HG03103 (cell line): ENCODE measurements around the gene TTL.
"Not testable (repeated sequence)": the region's sequence is repeated elsewhere in the genome, so short reads cannot be mapped to it uniquely, and the experiment has no call there.

Experiments used
- ATAC-seq: cut with Tn5 transposase; IDR thresholded peaks from one replicate; pipeline ENCODE4 v1.9.1; 2021; ENCODE audit warnings: low read depth; ENCODE audit not compliant: unreplicated experiment

Gene TTL

DNA sequence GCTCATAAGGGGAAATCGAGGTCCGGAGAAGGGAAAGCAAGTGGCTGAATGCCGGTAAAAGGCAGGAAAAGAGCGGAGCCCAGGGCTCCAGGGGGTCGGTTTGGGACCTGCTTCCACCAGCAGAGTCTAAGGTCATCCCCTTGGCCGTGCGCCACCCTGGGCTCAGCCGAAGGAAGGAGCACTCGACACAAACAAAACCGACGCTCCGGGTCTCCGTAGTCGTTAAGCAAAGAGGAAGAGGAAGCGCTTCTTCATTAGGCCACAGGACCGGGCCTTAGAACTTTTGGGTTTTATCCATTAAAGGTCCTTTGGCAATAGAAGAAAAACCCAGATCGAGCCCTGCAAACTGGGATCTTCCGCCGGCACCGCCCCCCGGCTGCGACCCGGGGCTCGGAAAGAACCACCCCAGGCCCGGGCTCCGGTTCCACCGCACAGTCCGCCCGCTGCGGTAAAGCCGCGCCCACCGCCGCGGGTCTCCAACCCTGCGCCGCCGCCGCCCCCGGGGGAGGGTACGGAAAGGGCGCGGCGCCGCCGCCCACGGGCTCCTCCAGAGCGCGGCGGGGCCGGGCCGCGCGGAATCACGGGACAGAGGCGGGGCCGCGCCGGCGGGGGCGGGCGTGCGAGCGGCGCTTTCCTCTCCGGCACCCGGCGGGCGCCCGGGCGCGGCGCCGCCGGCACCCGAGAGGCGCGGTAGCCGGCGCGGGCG lies at the start of gene TTL:
TSS of gene TTL (plus strand) at position 629 of the 706 bp plus-strand sequence. CDS start 189 bp downstream, outside the sequence.
- peak; percentile 58 for ATAC-seq

DNA sequence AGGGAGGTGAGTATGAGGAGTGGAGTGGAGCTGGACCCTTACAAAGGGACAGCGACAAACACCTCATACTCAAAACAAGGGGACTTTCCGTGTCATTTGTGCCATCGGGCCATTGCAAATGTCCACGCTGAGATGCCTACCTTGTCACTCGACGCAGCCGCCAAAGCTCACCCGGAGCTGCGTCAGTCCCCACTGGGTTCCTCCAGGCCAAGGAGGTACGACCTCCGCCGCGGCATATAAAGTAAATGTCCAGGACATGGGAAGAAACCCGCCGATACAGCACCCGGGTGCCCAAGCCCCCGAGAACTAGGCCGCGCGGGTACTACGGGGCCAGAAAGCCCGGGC lies 49.6 kb upstream of the TTL start:
- not testable (repeated sequence) for ATAC-seq

DNA sequence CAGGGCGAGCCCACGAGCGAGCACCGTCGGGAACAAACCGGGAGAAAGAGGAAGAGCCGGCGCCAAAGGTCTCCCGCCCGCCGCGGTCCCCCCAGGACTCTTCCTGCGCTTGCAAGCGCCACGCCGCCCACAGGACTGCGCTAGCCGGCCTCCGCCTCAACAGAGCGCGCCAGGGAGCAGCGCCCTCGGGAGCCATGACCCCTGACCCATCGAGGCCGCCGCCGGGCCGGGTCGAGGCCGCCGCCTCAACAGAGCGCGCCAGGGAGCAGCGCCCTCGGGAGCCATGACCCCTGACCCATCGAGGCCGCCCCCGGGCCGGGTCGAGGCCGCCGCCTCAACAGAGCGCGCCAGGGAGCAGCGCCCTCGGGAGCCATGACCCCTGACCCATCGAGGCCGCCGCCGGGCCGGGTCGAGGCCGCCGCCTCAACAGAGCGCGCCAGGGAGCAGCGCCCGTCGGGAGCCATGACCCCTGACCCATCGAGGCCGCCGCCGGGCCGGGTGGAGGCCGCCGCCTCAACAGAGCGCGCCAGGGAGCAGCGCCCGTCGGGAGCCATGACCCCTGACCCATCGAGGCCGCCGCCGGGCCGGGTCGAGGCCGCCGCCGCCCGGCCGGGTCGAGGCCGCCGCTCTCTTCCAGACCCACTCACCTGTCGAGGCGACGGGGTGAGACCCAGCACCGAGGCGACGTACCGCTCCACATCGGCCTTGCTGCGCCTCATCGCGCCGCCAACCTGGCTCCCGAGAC lies 49.0 kb upstream of the TTL start:
- ATAC-seq, result peak; percentile 30

DNA sequence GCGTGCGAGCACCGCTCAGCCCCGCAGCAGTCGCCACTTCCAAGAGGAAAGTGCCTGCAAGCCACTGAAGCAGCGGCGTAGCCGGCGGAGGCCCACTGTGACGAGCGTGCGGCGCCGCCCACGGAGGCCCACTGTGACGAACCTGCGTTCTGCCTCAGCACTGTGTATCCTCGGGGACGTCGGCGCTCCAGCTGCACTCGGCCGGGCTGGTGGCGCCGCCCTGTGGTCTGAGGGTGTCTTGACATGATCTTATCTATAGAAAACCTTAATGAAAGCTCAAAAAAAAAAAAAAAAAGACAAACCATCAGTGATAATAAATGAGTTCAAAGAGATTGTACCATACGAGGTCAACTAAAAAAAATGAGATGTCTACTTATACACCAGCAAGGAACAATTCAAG lies 48.5 kb upstream of the TTL start, which contains the start of gene RGPD8:
TSS of gene RGPD8 (minus strand) at position 166 of the 400 bp plus-strand sequence. CDS start 192 bp downstream, outside the sequence.
- ATAC-seq, result peak; percentile 98

DNA sequence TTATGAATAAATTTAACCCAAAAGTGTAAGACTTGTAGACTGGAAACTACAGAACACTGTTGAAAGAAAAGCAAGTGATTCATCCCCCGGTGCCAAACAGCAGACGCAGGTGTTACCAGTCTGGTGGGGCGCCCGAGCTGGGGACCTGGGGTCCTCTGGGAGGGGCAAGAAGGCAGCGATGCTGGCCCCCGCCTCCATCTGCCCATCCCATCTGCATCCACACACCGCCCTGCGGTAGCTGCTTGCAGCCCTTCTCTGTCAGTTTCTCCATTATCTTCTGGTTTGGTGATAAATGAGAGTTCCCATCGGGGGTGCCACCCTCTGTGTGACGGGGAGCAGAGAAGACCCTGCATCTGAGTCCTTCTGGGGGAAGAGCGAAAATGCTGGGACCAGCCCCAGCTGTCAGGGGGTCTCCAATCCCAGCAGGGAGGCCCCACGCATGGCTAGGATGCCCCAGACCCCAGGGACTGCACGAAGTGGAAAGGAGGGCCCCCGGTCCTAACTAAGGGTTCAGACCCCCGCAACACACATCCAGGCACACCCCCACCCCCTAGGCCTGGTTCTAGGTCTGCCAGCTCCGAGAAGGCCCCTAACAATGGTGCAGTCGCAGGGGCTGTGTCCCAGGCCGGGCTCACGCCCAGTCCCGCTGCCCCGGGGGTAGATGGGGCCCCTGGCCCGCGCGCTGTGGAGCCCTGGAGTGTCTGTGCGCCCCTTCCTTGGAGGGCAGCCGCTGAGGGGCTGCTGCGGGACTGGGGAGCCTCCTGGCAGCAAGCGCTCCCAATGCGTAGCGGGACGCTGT lies 47.8 kb upstream of the TTL start:
- ATAC-seq, result no peak

DNA sequence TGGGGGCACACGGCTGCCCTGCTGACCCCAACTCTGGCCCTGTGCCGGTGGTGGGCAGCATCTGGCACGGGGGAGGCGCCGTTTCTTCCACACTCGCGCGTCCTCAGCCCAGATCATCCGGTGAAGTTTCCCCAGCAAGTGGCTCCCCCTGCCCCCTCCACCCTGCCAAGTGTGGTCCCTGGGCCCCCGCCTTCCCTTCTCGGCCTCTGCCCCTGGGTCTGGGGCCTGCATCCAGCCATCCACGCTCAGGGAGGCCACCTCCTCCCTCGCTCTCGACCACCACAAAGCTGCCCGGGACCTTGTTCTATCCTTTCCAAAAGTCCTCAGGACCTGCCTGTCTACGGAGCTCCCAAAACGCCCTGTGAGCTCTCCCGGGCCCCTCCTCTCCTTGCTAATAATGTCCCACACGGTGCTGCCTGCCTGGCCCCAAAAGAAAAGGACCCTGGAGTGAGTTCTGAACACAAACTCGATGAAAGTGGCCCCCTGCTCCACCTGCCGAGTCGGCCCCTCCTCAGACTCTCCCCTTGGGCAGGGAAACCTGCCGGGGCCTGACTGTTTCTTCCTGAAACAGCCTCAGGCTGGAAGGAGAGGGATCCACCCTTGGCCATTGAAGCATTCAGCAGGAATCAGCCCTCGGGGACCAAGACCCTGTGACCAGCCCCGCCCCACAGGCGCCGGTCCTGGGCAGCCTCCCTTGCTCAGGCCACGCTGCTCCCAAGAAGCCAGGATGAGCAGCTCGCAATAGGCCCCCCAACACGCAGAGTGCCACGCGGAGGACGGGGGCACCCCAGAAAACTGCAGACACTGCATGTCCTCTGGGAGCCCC lies 46.9 kb upstream of the TTL start:
- ATAC-seq, result not testable (repeated sequence)

DNA sequence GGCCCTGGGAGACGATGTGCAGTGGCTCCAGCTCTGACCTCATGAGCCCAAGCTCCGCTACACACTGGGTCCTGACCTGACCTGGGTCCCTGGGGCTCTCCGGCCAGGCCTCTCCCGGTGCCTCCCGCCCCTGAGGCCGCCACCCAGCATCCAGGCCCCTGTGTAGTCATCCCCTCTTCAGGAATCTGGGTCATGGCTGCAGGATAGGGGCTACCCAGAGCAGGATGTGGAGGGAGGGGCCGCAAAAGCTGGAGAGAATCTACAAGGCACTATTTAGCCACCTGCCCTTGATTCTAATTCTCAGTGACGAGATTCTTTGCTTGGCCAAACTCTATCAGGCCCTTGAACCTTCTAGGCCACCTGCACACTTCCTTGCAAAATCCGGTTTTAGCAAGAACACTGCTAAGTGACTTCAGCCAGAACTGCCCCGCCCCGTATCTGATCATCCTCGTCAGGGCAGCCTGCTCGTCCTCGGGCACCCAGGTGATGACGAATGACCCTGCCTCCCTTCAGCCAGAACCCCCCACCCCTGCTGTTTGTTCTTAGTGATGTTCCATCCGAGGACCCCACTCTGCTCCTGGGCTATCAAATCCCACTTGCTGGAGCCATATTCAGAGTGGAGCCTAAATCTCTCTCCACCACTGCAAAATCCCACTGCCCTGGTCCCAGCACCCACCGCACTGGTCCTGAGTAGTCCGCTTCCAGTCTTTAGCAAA lies 46.1 kb upstream of the TTL start:
- not testable (repeated sequence) for ATAC-seq

DNA sequence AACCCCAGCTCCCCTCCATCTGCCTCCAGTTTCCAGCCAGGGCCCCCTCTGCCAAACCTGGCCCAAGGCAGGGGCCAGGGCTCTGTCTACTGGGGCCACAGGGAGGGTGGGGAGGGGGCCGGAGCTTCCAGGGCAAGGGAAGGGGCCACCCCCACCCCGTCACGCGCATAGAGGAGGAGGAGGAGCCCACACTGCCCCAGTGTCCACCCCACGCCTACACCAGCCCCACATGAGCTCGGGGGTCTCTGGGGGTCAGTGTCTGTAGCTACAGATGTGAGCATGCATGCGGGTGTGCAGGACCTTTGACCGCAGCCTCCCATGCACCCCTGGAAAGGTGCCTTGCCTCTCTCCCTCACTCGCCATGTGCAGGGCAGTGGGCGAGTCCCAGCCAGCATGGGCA lies 45.0 kb upstream of the TTL start:
- not testable (repeated sequence) for ATAC-seq

DNA sequence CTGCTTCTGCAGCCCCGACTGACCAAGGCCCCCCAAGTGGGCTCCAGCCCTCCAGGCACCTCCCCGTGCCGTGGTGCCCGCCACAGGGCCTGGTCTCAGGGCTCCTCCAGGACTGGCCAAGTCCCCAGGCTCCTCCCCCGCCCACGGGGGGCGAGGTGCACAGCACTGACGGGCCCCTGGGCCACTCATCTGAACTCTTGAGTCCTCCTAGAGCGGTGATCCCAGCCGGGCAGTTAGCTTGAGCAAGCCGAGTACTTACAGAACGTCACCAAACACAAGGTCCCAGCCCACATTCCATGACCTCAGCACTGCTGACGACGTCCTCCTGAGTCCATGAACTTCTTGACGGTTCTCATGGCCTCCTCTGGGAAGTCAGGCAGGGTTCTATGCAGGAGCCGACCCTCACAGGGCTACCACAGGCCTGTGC lies 44.5 kb upstream of the TTL start:
- not testable (repeated sequence) for ATAC-seq

DNA sequence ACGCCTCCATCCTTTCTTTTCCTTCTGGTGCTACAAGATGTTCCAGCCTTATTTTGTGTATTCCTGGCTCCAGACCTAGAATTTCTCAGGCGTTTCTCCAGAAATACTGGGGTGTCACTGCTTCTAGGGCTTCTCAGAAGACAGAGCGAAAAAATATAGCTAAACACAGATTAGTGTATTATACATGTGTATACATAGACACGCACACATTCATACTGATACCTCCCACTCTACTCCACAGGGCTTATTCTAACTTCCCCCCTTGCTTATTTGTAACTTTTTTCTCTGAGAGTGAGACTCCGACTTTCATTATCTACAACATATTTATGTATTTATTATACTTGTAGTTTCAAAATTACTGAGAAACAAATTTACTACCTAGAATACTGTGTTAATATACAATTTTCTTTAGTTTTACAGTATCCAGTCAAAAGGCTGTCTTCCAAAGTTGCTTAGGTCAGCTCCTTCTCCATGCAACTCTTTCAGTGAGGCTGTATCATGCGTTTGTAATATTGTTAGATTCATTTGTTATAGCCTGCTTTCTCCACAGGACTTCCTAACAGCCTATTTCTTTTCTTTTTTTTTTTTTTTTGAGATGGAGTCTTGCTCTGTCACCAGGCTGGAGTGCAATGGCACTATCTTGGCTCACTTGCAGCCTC lies 43.2 kb upstream of the TTL start:
- ATAC-seq, result not testable (repeated sequence)

DNA sequence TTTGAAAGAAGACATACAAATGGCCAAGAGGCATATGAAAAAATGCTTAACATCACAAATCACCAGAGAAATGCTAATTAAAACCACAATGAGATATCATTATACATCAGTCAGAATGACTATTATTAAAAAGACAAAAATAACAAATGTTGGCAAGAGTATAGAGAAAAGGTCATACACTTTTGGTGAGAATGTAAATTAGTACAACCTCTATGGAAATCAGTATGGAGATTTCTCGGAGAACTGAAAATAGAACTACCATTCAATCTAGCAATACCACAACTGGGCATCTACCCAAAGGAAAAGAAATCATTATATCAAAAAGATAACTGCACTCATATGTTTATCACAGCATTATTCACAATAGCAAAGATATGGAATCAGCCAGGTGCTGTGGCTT lies 37.7 kb upstream of the TTL start:
- not testable (repeated sequence) for ATAC-seq

DNA sequence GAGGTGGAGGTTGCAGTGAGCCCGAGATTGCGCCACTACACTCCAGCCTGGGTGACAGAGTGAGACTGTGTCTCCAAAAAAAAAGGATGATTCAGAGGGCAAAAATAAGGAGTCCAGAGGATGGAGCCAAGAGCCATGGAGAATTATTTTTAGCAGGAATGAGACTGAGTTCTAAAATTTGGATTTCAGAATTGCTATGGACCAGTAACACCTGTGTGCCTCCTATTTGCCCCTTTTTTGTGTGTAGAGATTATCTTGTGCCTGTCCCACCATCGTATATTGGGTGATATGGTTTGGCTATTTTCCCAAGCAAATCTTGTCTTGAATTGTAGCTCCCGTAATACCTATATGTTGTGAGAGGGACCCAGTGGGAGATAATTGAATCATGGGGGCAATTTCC lies 32.1 kb upstream of the TTL start:
- no peak for ATAC-seq

DNA sequence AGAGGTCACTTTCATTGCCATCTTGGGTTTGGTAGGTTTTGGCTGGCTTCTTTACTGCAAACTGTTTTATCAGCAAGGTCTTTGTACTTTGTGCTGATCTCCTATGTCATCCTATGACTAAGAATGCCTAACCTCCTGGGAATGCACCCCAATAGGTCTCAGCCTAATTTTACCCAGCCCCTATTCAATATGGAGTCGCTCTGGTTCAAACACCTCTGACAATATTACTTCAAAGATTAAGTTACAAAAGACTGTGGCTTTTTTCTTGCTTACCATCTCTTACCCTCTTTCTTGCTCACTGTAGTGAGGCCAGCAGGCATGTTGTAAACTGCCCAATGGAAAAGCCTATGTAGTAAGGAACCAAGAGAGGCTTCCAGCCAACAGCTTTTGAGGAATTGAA lies 30.6 kb upstream of the TTL start:
- no peak for ATAC-seq

DNA sequence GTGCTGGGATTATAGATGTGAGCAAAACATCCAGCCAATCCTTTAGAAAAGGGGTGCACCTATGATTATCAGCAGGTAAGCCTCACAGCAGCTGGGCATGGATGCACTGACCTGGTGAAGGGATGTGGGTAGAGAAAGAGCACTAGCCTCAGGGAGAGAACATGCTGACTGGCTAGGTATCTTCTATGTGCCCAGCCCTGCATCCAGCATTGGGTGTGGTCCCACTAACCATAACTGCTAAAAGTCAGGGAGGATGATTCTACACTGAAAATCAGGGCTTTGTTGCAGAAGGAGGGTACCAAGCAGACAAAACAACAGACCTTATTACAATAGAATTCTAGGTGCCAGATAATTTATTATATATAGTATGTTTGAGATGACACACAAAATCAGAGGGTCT lies 27.4 kb upstream of the TTL start:
- no peak for ATAC-seq

DNA sequence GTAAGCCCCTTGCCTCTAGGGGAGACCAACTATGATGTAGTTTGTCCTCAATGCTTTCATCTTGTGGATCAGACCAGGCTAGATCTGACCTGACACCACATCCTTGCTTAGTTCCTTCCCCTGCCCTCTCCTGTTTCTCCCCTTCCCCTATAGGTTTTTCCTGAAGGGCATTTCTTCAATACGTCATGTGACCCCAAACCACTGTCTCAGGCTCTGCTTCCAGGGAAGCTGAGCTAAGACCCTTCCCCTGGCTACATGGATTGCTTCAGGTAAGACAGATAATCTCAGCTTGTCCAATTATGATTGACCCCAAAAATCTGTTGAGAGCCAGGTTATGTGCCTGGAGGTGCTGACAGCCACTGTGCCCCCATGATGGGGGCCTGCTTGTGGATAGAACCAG lies 22.6 kb upstream of the TTL start:
- no peak for ATAC-seq

DNA sequence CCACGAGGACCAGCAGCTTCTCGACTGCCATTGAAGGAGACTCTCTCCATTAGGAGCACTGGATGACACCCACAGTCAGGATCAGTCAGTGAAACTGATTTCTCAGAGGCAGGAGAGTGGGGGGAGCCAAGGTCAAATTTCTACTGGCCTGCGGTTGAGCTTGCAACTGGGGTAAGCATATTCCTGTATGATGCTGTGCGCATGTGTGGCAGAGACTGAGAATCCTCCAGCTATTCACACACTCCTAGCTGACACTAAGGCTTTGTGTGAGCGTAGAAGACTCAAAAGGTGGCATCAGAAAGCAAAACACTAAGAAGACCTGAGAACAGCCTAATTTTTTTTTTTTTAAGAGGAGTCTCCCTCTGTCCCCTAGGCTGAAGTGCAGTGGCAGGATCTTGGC lies 19.8 kb upstream of the TTL start:
- ATAC-seq, result no peak

DNA sequence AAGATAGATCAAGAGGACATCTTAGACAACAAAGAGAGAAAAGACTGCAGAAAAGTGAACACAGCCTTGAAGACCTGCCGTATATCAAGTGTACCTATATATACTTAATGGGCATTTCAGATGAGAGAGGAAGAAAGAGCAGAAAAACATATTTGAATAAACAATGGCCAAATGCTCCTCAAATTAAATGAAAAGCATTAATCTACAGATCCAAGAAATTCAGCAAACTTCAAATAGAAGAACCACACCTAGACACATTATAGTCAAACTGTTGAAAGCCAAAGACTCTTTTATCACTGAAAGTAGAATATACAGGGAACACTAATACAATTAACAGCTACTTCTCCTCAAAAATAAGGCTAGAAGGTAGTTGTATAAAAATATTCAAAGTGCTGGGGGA lies 18.7 kb upstream of the TTL start:
- no peak for ATAC-seq

DNA sequence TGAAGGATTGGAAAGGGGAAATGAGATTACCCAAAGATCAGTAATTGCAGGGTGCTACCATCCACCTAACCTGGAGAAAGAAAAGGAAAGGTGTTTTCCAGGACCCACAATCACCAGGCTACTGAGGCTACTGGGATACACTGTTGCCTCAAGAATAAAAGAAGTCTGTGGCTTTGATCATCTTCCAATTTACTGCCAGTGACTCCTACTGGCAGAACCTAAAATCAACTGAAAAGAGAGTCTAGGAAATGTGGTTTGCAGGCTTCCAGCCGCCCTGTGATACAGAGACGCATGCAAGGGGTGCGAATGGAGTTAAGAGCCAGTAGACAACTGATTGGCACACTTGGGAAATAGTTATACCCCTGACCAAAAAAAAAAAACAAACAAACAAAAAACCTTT lies 16.6 kb upstream of the TTL start:
- no peak for ATAC-seq

DNA sequence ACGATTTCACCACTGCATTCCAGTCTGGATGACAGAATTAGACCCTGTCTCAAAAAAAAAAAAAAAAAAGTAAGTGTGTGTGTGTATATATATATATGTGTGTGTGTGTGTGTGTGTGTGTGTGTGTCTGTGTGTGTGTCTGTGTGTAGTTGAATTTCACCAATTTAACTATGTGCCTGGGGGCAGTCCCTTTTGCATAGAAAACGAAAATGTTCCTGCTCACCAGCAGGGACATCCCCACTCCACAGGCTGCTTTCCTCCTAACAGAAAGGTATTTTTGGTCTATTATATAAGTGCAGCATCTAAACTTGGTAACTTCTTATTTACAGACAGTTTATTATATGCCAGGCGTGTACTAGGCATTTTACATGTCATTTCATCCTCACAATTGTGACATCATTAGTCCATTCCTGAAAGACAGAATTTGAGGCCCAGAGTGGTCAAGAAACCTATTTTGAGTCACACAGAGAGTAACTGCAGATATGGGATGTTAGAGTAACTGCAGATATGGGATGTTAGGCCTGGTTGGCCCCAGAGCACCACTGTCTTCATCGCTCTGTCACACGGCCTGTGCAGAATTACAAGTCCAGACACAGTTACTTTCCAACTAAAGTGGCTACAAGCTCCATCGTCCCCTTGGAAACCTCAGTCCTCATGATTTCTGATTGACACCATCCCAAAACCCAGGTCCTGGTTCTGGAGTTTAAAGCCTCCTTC lies 9.3 kb upstream of the TTL start:
- no peak for ATAC-seq
